Liver (tissue), 3 donors: ENCODE data around the gene FAM149B1.

Source experiments
- GABPA ChIP-seq, 2 donors: IDR thresholded peaks in 1 of 2; conservative IDR thresholded peaks in 1 of 2; 2 replicates each; pipeline ENCODE4 v1.6.1; 2016; ENCODE audit warnings: antibody characterized with exemption in 2 of 2, mild to moderate bottlenecking in 1 of 2, moderate library complexity in 1 of 2
- JUND ChIP-seq, 2 donors: IDR thresholded peaks; 2 replicates each; pipeline ENCODE4 v1.6.1; 2016; ENCODE audit warnings: antibody characterized with exemption in 2 of 2
- YY1 ChIP-seq: IDR thresholded peaks from 2 replicates; pipeline ENCODE4 v1.6.1; 2016; ENCODE audit warnings: antibody characterized with exemption, mild to moderate bottlenecking
- TF ChIP-seq, protein P1 (sequence below): fragments of 150-350 bp; IDR thresholded peaks from 2 replicates; pipeline ENCODE4 v1.5.1; 2017; ENCODE audit warnings: improper control_type of control experiment, low read depth, low read length; ENCODE audit not compliant: missing input control
- donor health status: healthy.
- donor health status: healthy.

DNA sequence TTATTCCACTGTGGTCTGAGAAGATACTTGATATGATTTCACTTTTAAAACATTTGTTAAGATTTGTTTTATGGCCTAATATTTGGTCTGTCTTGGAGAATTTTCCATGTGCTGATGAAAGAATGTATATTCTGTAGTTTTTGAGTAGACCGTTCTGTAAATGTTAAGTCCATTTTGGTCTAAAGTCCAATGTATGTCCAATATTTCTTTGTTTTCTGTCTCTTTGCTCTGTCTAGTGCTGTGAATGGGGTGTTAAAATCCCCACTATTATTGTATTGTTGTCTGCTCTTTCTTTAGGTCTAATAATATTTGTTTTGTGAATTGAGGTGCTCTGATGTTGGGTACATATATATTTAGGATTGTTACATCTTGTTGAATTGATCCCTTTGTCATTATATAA lies 47.8 kb downstream of the FAM149B1 start:
- TF ChIP-seq, protein P1, sequence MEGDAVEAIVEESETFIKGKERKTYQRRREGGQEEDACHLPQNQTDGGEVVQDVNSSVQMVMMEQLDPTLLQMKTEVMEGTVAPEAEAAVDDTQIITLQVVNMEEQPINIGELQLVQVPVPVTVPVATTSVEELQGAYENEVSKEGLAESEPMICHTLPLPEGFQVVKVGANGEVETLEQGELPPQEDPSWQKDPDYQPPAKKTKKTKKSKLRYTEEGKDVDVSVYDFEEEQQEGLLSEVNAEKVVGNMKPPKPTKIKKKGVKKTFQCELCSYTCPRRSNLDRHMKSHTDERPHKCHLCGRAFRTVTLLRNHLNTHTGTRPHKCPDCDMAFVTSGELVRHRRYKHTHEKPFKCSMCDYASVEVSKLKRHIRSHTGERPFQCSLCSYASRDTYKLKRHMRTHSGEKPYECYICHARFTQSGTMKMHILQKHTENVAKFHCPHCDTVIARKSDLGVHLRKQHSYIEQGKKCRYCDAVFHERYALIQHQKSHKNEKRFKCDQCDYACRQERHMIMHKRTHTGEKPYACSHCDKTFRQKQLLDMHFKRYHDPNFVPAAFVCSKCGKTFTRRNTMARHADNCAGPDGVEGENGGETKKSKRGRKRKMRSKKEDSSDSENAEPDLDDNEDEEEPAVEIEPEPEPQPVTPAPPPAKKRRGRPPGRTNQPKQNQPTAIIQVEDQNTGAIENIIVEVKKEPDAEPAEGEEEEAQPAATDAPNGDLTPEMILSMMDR, result no peak
- no peak for TF ChIP-seq YY1
- TF ChIP-seq JUND (IDR thresholded peaks at IDR 0.05), result no peak
- no peak for TF ChIP-seq GABPA (IDR thresholded peaks at IDR 0.05 in 1 of 2, conservative IDR thresholded peaks at IDR 0.05 in 1 of 2)
